Vagina (tissue), 2 donors: ENCODE measurements around the gene MARK2. TPM values are rescaled to one million over a fixed set of nuclear protein-coding genes. Genes with fewer than 3 reads are reported as not detected.

Experiments used
- DNase-seq, 2 donors: peaks; one replicate each; pipeline ENCODE4 v3.0.0-alpha.2; 2017; ENCODE audit errors: extremely low spot score in 2 of 2
- H3K27ac ChIP-seq: fragments of 200-600 bp; sonication (generic); one replicate; pipeline ENCODE4 v1.5.1; 2019
- H3K27me3 ChIP-seq: fragments of 200-600 bp; sonication (generic); one replicate; pipeline ENCODE4 v1.5.1; 2019
- H3K36me3 ChIP-seq, 2 donors: fragments of 200-600 bp; sonication (generic); one replicate each; pipeline ENCODE4 v1.5.1; 2017 to 2019
- H3K4me1 ChIP-seq: fragments of 200-600 bp; sonication (generic); one replicate; pipeline ENCODE4 v1.5.1; 2019
- H3K4me3 ChIP-seq, 2 donors: fragments of 200-600 bp; sonication (generic); 1 replicate in 1 of 2; 2 replicates in 1 of 2; pipeline ENCODE4 v1.5.1; 2016 to 2019
- H3K9me3 ChIP-seq: fragments of 200-600 bp; sonication (generic); one replicate; pipeline ENCODE4 v1.5.1; 2019
- POLR2A ChIP-seq, 2 donors: fragments of 450-650 bp; IDR thresholded peaks; one replicate each; pipeline ENCODE4 v1.6.1; 2017; ENCODE audit warnings: antibody characterized with exemption in 2 of 2, mild to moderate bottlenecking in 2 of 2, moderate library complexity in 2 of 2
- POLR2AphosphoS5 ChIP-seq, 2 donors: sonication (generic); formaldehyde crosslinking; IDR thresholded peaks; one replicate each; pipeline ENCODE4 v1.9.0; 2017; ENCODE audit warnings: antibody characterized with exemption in 2 of 2, mild to moderate bottlenecking in 2 of 2, low read depth in 1 of 2; ENCODE audit not compliant: insufficient read depth in 1 of 2
- intact Hi-C: fragments of 100-400 bp; cut with DNase I; formaldehyde crosslinking; loops from one replicate; pipeline ENCODE4 v1.15.1; 2023
- total RNA-seq: library from RNA; depleted of rRNA; stranded (reverse); fragments of >200 nt; gene quantifications from one replicate; pipeline ENCODE4 v1.2.3, GENCODE V29; 2016
- TF ChIP-seq, protein P1 (sequence below), 3 experiments: fragments of 450-650 bp in 2 of 3; fragments of 200-600 bp in 1 of 3; sonication (generic) in 1 of 3; IDR thresholded peaks; one replicate each; pipeline ENCODE4 v1.5.1; 2017 to 2019; ENCODE audit warnings: antibody characterized with exemption in 3 of 3, mild to moderate bottlenecking in 2 of 3, moderate library complexity in 2 of 3

Gene MARK2
- total RNA-seq, 1 donor from 2014 or later, result 35.6 TPM

- Histone ChIP-seq H3K4me3 (no peak overlapping the region), H3K4me1 (peaks cover 47% of the 10 kb centered on the region), H3K27ac (no peak overlapping the region), H3K27me3 (no peaks in the 10 kb centered on the region), H3K36me3 (peaks cover 0 to 3% of the 10 kb centered on the region in 2 donors), H3K9me3 (no peaks in the 10 kb centered on the region)
- no peak for DNase-seq
- no peak for TF ChIP-seq POLR2AphosphoS5 (IDR thresholded peaks at IDR 0.05; ENCODE audit: insufficient read depth in 1 of 2, low read depth in 1 of 2)
- TF ChIP-seq, protein P1, sequence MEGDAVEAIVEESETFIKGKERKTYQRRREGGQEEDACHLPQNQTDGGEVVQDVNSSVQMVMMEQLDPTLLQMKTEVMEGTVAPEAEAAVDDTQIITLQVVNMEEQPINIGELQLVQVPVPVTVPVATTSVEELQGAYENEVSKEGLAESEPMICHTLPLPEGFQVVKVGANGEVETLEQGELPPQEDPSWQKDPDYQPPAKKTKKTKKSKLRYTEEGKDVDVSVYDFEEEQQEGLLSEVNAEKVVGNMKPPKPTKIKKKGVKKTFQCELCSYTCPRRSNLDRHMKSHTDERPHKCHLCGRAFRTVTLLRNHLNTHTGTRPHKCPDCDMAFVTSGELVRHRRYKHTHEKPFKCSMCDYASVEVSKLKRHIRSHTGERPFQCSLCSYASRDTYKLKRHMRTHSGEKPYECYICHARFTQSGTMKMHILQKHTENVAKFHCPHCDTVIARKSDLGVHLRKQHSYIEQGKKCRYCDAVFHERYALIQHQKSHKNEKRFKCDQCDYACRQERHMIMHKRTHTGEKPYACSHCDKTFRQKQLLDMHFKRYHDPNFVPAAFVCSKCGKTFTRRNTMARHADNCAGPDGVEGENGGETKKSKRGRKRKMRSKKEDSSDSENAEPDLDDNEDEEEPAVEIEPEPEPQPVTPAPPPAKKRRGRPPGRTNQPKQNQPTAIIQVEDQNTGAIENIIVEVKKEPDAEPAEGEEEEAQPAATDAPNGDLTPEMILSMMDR (IDR thresholded peaks at IDR 0.05), result no peak
- TF ChIP-seq POLR2A (IDR thresholded peaks at IDR 0.05), result no peak
- intact Hi-C loops, result no loop called here
Measured at GRCh38 chr11:63913866-63914830, 75.2 kb downstream of the MARK2 start.

DNA sequence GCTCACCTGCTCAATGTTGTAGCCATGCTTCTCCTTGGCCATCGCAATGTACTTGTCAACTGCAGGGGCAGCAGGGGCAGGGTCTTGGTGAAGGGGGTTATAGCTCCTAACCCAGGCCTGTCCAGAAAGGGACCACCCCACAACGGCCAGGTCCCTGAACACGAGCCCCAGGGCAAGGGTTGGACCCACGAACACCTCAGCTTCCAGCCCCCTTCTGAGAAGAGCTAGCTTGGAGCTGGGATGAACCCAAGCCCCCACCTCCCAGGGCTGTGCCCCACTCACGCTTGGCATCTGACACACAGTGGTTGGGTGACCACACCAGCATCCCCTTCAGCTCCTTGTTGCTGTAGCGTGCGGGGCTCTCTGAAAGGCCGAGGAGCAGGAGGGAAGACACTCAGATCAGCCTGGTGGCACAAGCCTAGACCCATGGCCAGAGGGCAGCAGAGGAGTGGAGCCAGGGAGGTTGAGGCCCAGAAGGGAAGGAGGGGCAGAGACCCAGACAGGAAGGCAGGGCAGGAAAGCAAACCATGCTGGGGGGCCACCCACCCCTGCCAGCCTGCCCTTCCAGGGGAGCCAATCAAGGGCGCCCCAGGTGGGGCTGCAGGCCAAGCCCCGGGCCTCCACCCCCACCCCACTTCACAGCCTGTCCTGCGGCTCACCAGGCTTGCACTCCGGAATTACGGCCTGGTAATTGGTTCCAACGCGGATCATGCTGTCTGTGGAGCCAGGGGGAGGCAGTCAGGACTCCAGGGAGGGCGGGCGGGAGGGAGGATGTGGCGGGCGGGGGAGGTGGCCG lies 76.2 kb downstream of the MARK2 start:
- Histone ChIP-seq H3K36me3 (no peaks in the 10 kb centered on the region), H3K4me1 (peaks cover 48% of the 10 kb centered on the region), H3K9me3 (no peaks in the 10 kb centered on the region), H3K4me3 (no peak overlapping the region), H3K27me3 (no peaks in the 10 kb centered on the region), H3K27ac (no peak overlapping the region)
- no peak for DNase-seq
- TF ChIP-seq POLR2A (IDR thresholded peaks at IDR 0.05) (no peak), POLR2AphosphoS5 (IDR thresholded peaks at IDR 0.05; ENCODE audit: insufficient read depth in 1 of 2, low read depth in 1 of 2) (no peak)
- TF ChIP-seq, protein P1 (IDR thresholded peaks at IDR 0.05), result no peak
- intact Hi-C loops, result no loop called here

DNA sequence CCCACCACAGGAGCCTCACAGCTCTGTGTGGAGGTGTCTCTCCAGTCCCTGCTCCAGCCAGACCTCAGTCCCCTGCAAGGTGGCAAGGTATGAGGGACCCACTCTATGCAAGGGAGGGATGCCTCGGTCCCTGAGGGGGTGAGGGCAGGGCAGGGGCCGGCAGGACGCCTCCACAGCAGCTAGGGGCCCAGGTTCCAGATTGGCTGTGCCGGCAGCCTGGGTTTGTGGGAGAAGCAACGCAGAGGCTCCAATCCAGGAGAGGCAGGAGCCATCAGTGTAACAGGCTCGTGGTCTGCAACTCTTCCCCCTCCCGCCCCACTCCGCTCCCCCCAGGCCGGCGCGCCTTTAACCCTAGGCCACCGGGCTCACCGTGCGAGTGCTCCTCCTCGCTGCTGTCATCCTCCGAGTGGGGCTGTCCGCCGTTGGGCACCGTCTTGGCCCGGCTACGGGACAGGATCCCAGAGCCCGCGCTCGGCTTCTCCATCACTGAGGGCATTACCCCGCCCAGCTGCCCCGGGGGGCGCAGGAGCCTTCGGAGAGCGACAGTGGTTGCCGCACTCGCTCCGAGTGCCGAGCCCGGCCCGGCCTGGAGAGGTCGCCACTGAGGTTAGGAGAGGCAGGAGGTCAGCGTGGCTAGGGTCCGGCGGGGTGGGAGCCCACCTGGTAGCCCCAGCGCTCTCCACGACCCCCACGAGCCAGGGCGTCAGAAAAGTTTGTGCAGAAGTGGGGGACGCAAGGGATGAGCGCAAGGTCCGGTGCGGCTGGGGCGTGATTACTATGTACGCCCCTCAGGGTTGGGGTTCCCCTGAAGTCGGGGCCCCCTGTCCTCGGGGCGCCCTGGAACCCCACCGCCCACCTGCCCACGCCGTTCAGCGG lies 77.3 kb downstream of the MARK2 start:
- no peaks in the 10 kb centered on the region for H3K9me3 ChIP-seq
- H3K4me1 ChIP-seq, result peaks cover 56% of the 10 kb centered on the region
- H3K4me3 ChIP-seq, result peak overlapping the region; percentile 52 to 53
- TF ChIP-seq POLR2AphosphoS5 (IDR thresholded peaks at IDR 0.05; ENCODE audit: insufficient read depth in 1 of 2, low read depth in 1 of 2), result no peak
- TF ChIP-seq, protein P1 (IDR thresholded peaks at IDR 0.05), result peak in 1 of 3 experiments; percentile 20
- TF ChIP-seq POLR2A (IDR thresholded peaks at IDR 0.05), result no peak
- intact Hi-C loops, result no loop called here
- H3K27ac ChIP-seq, result no peak overlapping the region
- no peak for DNase-seq
- no peaks in the 10 kb centered on the region for H3K36me3 ChIP-seq
- no peaks in the 10 kb centered on the region for H3K27me3 ChIP-seq

GRCh38 chr11:63916837-63917691 lies 78.2 kb downstream of the MARK2 start, which contains the start of gene RCOR2:
RCOR2 (minus strand) TSS chr11:63917164; CDS start chr11:63916456, 708 bp downstream.
- TF ChIP-seq POLR2AphosphoS5 (IDR thresholded peaks at IDR 0.05; ENCODE audit: insufficient read depth in 1 of 2, low read depth in 1 of 2) (no peak), POLR2A (IDR thresholded peaks at IDR 0.05) (no peak)
- TF ChIP-seq, protein P1 (IDR thresholded peaks at IDR 0.05), result no peak
- no peaks in the 10 kb centered on the region for H3K9me3 ChIP-seq
- peaks cover 56% of the 10 kb centered on the region for H3K4me1 ChIP-seq
- intact Hi-C loops, result no loop called here
- no peaks in the 10 kb centered on the region for H3K27me3 ChIP-seq
- peak within 1 kb of the TSS; percentile 52 to 53 for H3K4me3 ChIP-seq
- H3K27ac ChIP-seq, result peak within 1 kb of the TSS; percentile 81
- H3K36me3 ChIP-seq, result no peaks in the 10 kb centered on the region
- no peak for DNase-seq
